GM12878 (cell line): ENCODE data around the gene SLC22A23. TPM values are rescaled to one million over a fixed set of nuclear protein-coding genes. Genes with fewer than 3 reads are reported as not detected.

Source experiments
- ATAC-seq: fragments of 200-7000 bp; cut with Tn5 transposase; 3 replicates; pipeline ENCODE4 v1.9.1; 2020; ENCODE audit warnings: mild to moderate bottlenecking, moderate library complexity
- BruUV-seq: library from RNA; stranded (reverse); fragments of 400-500 nt; replicated peaks from 2 replicates; lab custom pipeline; 2021; lab: Mats Ljungman, UMichigan
- CTCF ChIA-PET: fragments of 300-600 bp; sonication (Branson Sonifier 250); formaldehyde crosslinking; extraction: SDS; loops from one replicate; lab custom pipeline; 2021; ENCODE audit warnings: inconsistent platforms; lab: Yijun Ruan, JAX
- POLR2A ChIA-PET: fragments of 350-600 bp; formaldehyde crosslinking; extraction: SDS; loops from one replicate; lab custom pipeline; 2021; ENCODE audit warnings: inconsistent platforms; lab: Charles Lee
- RAD21 ChIA-PET: fragments of 300-600 bp; sonication (Branson Sonifier 250); formaldehyde crosslinking; loops from one replicate; lab custom pipeline; 2023; ENCODE audit warnings: antibody characterized with exemption; ENCODE audit not compliant: unreplicated experiment; lab: Charles Lee
- SMC1A ChIA-PET: fragments of 300-600 bp; sonication (Branson Sonifier 250); formaldehyde crosslinking; loops from one replicate; lab custom pipeline; 2023; ENCODE audit not compliant: unreplicated experiment, uncharacterized antibody; lab: Charles Lee
- DNase-seq: peaks from one replicate; pipeline ENCODE4 v3.0.0-alpha.2; 2011; ENCODE audit warnings: low read depth, low spot score
- FAIRE-seq: peaks from 3 replicates; lab custom pipeline; 2011; peaks lifted over from hg19 to GRCh38; lab: Jason Lieb, UNC
- H2AFZ ChIP-seq: 2 replicates; pipeline ENCODE4 v1.6.0; 2011; ENCODE audit warnings: low read depth, low read length, control low read depth; ENCODE audit not compliant: control insufficient read depth
- H3K27ac ChIP-seq: 2 replicates; pipeline ENCODE4 v1.5.1; 2011; ENCODE audit warnings: control low read depth; ENCODE audit not compliant: control insufficient read depth, insufficient read depth
- H3K27me3 ChIP-seq, 2 experiments: replicated peaks in 1 of 2; 2 replicates each; pipeline versions ENCODE4 v1.6.0 to v1.6.1; 2011; ENCODE audit warnings: low read length in 1 of 2; ENCODE audit not compliant: control insufficient read depth in 2 of 2, insufficient read depth in 2 of 2
- H3K36me3 ChIP-seq, 2 experiments: 2 replicates each; pipeline ENCODE4 v1.5.1; 2011; ENCODE audit warnings: low read length in 1 of 2; ENCODE audit not compliant: control insufficient read depth in 2 of 2, insufficient read depth in 2 of 2
- H3K4me1 ChIP-seq: 2 replicates; pipeline ENCODE4 v1.6.1; 2011; ENCODE audit warnings: mild to moderate bottlenecking, low read length, moderate library complexity, mixed read lengths; ENCODE audit not compliant: control insufficient read depth, insufficient read depth
- H3K4me2 ChIP-seq: 2 replicates; pipeline ENCODE4 v1.6.0; 2011; ENCODE audit warnings: control low read depth; ENCODE audit not compliant: control insufficient read depth, insufficient read depth
- H3K4me3 ChIP-seq: fragments of 200-600 bp; sonication (generic); 2 replicates; pipeline ENCODE4 v1.5.1; 2016
- H3K79me2 ChIP-seq: 2 replicates; pipeline ENCODE4 v1.6.0; 2011; ENCODE audit warnings: low read length; ENCODE audit not compliant: control insufficient read depth, insufficient read depth
- H3K9ac ChIP-seq: 2 replicates; pipeline ENCODE4 v1.8.0; 2011; ENCODE audit warnings: low read length, control low read depth, mixed read lengths; ENCODE audit not compliant: control insufficient read depth, insufficient read depth
- H3K9me3 ChIP-seq: replicated peaks from 3 replicates; pipeline ENCODE4 v1.5.1; 2011; ENCODE audit warnings: mild to moderate bottlenecking, low read length; ENCODE audit not compliant: control insufficient read depth, insufficient read depth
- H4K20me1 ChIP-seq: 2 replicates; pipeline ENCODE4 v1.6.0; 2011; ENCODE audit not compliant: control insufficient read depth, insufficient read depth
- E2F4 ChIP-seq: IDR thresholded peaks from 2 replicates; pipeline ENCODE4 v1.6.1; 2012; ENCODE audit warnings: low read depth, low read length, improper control_type of control experiment
- E2F8 ChIP-seq: fragments of 450-650 bp; IDR thresholded peaks from 2 replicates; pipeline ENCODE4 v1.6.1; 2018; ENCODE audit warnings: mild to moderate bottlenecking, low read depth, moderate library complexity; ENCODE audit not compliant: partially characterized antibody
- EP300 ChIP-seq, 2 experiments: fragments of 150-350 bp in 1 of 2; IDR thresholded peaks; 2 replicates each; pipeline ENCODE4 v1.6.1; 2011 to 2012; ENCODE audit warnings: low read depth in 2 of 2, low read length in 2 of 2, borderline replicate concordance in 1 of 2, improper control_type of control experiment in 1 of 2, inconsistent platforms in 1 of 2; ENCODE audit not compliant: control insufficient read depth in 1 of 2
- HDGF ChIP-seq: fragments of 450-650 bp; IDR thresholded peaks from 2 replicates; pipeline ENCODE4 v1.6.1; 2016; ENCODE audit warnings: antibody characterized with exemption
- MEF2B ChIP-seq: fragments of 450-650 bp; IDR thresholded peaks from 2 replicates; pipeline ENCODE4 v1.6.1; 2018; ENCODE audit warnings: mild to moderate bottlenecking, moderate library complexity; ENCODE audit not compliant: partially characterized antibody, poor library complexity, severe bottlenecking
- REST ChIP-seq: IDR thresholded peaks from 2 replicates; pipeline ENCODE4 v1.6.1; 2012; ENCODE audit warnings: mild to moderate bottlenecking, low read depth, low read length
- SIX5 ChIP-seq: IDR thresholded peaks from 2 replicates; pipeline ENCODE4 v1.6.1; 2011; ENCODE audit warnings: mild to moderate bottlenecking, low read depth, low read length, moderate library complexity; ENCODE audit not compliant: severe bottlenecking
- SRF ChIP-seq, 2 experiments: IDR thresholded peaks; 2 replicates each; pipeline ENCODE4 v1.6.1; 2011; ENCODE audit warnings: low read depth in 2 of 2, low read length in 2 of 2, mild to moderate bottlenecking in 1 of 2, moderate library complexity in 1 of 2
- USF2 ChIP-seq: IDR thresholded peaks from 2 replicates; pipeline ENCODE4 v1.6.1; 2011; ENCODE audit warnings: low read depth, low read length, improper control_type of control experiment, borderline replicate concordance
- ZBTB11 ChIP-seq: fragments of 450-650 bp; formaldehyde crosslinking; IDR thresholded peaks from 2 replicates; pipeline ENCODE4 v1.5.0; 2022; ENCODE audit warnings: mild to moderate bottlenecking, missing genetic modification characterization
- ZNF622 ChIP-seq: fragments of 450-650 bp; IDR thresholded peaks from 2 replicates; pipeline ENCODE4 v1.6.1; 2017; ENCODE audit warnings: mild to moderate bottlenecking, inconsistent platforms
- WGBS: methylation state at CpG from one replicate; pipeline ENCODE4 v1.1.6; 2016; ENCODE audit warnings: low lambda C conversion rate; ENCODE audit not compliant: insufficient replicate concordance, insufficient coverage; ENCODE audit errors: missing lambda C conversion rate; 5-methylcytosine and 5-hydroxymethylcytosine counted together
- in situ Hi-C: fragments of 300-500 bp; cut with MboI; formaldehyde crosslinking; loops from 9 replicates; pipeline ENCODE4 v1.14.3; 2018; ENCODE audit warnings: mixed read lengths
- intact Hi-C: fragments of 100-400 bp; cut with micrococcal nuclease; formaldehyde crosslinking; loops from one replicate; pipeline ENCODE4 v1.14.2; 2022; ENCODE audit not compliant: unreplicated experiment
- polyA plus RNA-seq, 11 experiments: library from polyadenylated mRNA; depleted of rRNA in 4 of 11; unstranded in 6 of 11; stranded (reverse) in 5 of 11; fragments of >200 nt; fragmentation: Nextera tagmentation in 4 of 11; fragmentation: Illumina TruSeq in 1 of 11; extraction: Ambion mirVana in 4 of 11; extraction: Trizol in 1 of 11; gene quantifications; 1 replicate in 1 of 11; 2 replicates in 10 of 11; pipeline versions ENCODE4 v1.2.1 to v1.2.3, GENCODE V29; 2011 to 2016; ENCODE audit warnings: inconsistent platforms in 2 of 11, missing spikeins in 2 of 11, low read depth in 1 of 11
- total RNA-seq, 4 experiments: library from RNA; depleted of rRNA in 3 of 4; stranded (reverse); fragments of >200 nt in 3 of 4; fragmentation: Illumina TruSeq in 1 of 4; extraction: Trizol in 1 of 4; gene quantifications; 2 replicates each; pipeline versions ENCODE4 v1.2.1 to v1.2.3, GENCODE V29; 2013 to 2021

Gene SLC22A23
- total and polyA plus RNA-seq, 10 of the 15 experiments (the other 5 are each of a cell fraction or from before 2014, with no cell fraction given), result 0.20 to 2.4 (median 0.74) TPM

- Histone ChIP-seq H4K20me1 (no peaks in the 10 kb centered on the region), H3K36me3 (no peaks in the 10 kb centered on the region), H3K4me3 (no peak overlapping the region), H3K9me3 (no peaks in the 10 kb centered on the region), H3K4me2 (no peak overlapping the region), H2AFZ (no peak overlapping the region), H3K4me1 (no peaks in the 10 kb centered on the region; the same call in 1 of the 2 replicates), H3K27ac (no peak overlapping the region), H3K79me2 (no peaks in the 10 kb centered on the region), H3K9ac (no peak overlapping the region), H3K27me3 (no peaks in the 10 kb centered on the region; a peak in 1 of 4 replicates)
- in situ Hi-C loops (no loop called here), intact Hi-C loops (no loop called here)
- DNase-seq, result no peak
- ChIA-PET POLR2A (no interaction called here), RAD21 (no interaction called here), CTCF (no interaction called here), SMC1A (interaction anchor here (0.6 kb wide), 1 partner anchor 20 kb away, joined by 3 read pairs; no protein-coding TSS in a partner anchor)
- ATAC-seq, result no peak
- FAIRE-seq, result no peak
- no TSS peak for BruUV-seq
- 21% methylated on average over 7 of the region's 7 CpGs for WGBS
- TF ChIP-seq E2F4 (no peak), HDGF (no peak), ZNF622 (no peak), ZBTB11 (CRISPR knock-in tag) (no peak), SIX5 (no peak), SRF (IDR thresholded peaks at IDR 0.05; ENCODE audit: low read depth in 2 of 2, low read length in 2 of 2) (no peak), MEF2B (no peak), USF2 (no peak), REST (no peak), E2F8 (no peak), EP300 (IDR thresholded peaks at IDR 0.05; ENCODE audit: borderline replicate concordance in 1 of 2, control insufficient read depth in 1 of 2, low read depth in 2 of 2, low read length in 2 of 2) (no peak)
These were observed 62.2 kb downstream of the SLC22A23 start for GRCh38 chr6:3394671-3395070.
